Measurements from ENCODE around the gene INPP4B.
A peak's percentile ranks its signal among the peaks of the same experiment; 100 is the strongest.

The INPP4B gene

GRCh38 chr4:142351958-142352357, 494.1 kb downstream of the INPP4B start:
- H3K36me3 ChIP-seq (ENCODE audit: control insufficient read depth in 2 of 2, insufficient read depth in 2 of 2, low read length in 2 of 2): no peaks in the 10 kb centered on the region
- peak overlapping the region in 1 of 2 donors; percentile 49 for H3K9ac ChIP-seq (ENCODE audit: low read length in 2 of 2)
- H3K27ac ChIP-seq (ENCODE audit: low read length): no peak overlapping the region
- H3K4me3 ChIP-seq (ENCODE audit: low read length in 2 of 2): peak overlapping the region; percentile 9 to 23
- H3K4me1 ChIP-seq (ENCODE audit: control insufficient read depth, insufficient read depth, low read length): peaks cover 27% of the 10 kb centered on the region
- no peaks in the 10 kb centered on the region for H3K27me3 ChIP-seq (ENCODE audit: control insufficient read depth in 1 of 2, insufficient read depth in 2 of 2, low read length in 2 of 2)
- no peaks in the 10 kb centered on the region for H3K9me3 ChIP-seq (ENCODE audit: control insufficient read depth in 2 of 2, low read length in 2 of 2)

- Histone ChIP-seq H3K4me3 (ENCODE audit: low read length in 2 of 2) (peak overlapping the region in 1 of 2 donors; percentile 9), H3K36me3 (ENCODE audit: control insufficient read depth in 2 of 2, insufficient read depth in 2 of 2, low read length in 2 of 2) (no peaks in the 10 kb centered on the region), H3K9me3 (ENCODE audit: control insufficient read depth in 2 of 2, low read length in 2 of 2) (no peaks in the 10 kb centered on the region), H3K27ac (ENCODE audit: low read length) (no peak overlapping the region), H3K27me3 (ENCODE audit: control insufficient read depth in 1 of 2, insufficient read depth in 2 of 2, low read length in 2 of 2) (no peaks in the 10 kb centered on the region), H3K4me1 (ENCODE audit: control insufficient read depth, insufficient read depth, low read length) (peaks cover 27% of the 10 kb centered on the region), H3K9ac (ENCODE audit: low read length in 2 of 2) (no peak overlapping the region)
Measured at GRCh38 chr4:142350871-142351270, 495.2 kb downstream of the INPP4B start.

- no peaks in the 10 kb centered on the region for H3K36me3 ChIP-seq (ENCODE audit: control insufficient read depth in 2 of 2, insufficient read depth in 2 of 2, low read length in 2 of 2)
- H3K9me3 ChIP-seq (ENCODE audit: control insufficient read depth in 2 of 2, low read length in 2 of 2): no peaks in the 10 kb centered on the region
- H3K9ac ChIP-seq (ENCODE audit: low read length in 2 of 2): no peak overlapping the region
- no peak overlapping the region for H3K4me3 ChIP-seq (ENCODE audit: low read length in 2 of 2)
- no peak overlapping the region for H3K27ac ChIP-seq (ENCODE audit: low read length)
- peaks cover 19% of the 10 kb centered on the region for H3K4me1 ChIP-seq (ENCODE audit: control insufficient read depth, insufficient read depth, low read length)
- no peaks in the 10 kb centered on the region for H3K27me3 ChIP-seq (ENCODE audit: control insufficient read depth in 1 of 2, insufficient read depth in 2 of 2, low read length in 2 of 2)
Measured at GRCh38 chr4:142348613-142349021, 497.5 kb downstream of the INPP4B start.

GRCh38 chr4:142347241-142347640, 498.9 kb downstream of the INPP4B start:
- H3K4me1 ChIP-seq (ENCODE audit: control insufficient read depth, insufficient read depth, low read length): peaks cover 9% of the 10 kb centered on the region
- no peak overlapping the region for H3K9ac ChIP-seq (ENCODE audit: low read length in 2 of 2)
- no peaks in the 10 kb centered on the region for H3K36me3 ChIP-seq (ENCODE audit: control insufficient read depth in 2 of 2, insufficient read depth in 2 of 2, low read length in 2 of 2)
- no peaks in the 10 kb centered on the region for H3K27me3 ChIP-seq (ENCODE audit: control insufficient read depth in 1 of 2, insufficient read depth in 2 of 2, low read length in 2 of 2)
- H3K27ac ChIP-seq (ENCODE audit: low read length): no peak overlapping the region
- H3K9me3 ChIP-seq (ENCODE audit: control insufficient read depth in 2 of 2, low read length in 2 of 2): no peaks in the 10 kb centered on the region
- H3K4me3 ChIP-seq (ENCODE audit: low read length in 2 of 2): no peak overlapping the region

GRCh38 chr4:142345924-142346323, 500.2 kb downstream of the INPP4B start:
- Histone ChIP-seq H3K4me3 (ENCODE audit: low read length in 2 of 2) (no peak overlapping the region), H3K9me3 (ENCODE audit: control insufficient read depth in 2 of 2, low read length in 2 of 2) (no peaks in the 10 kb centered on the region), H3K4me1 (ENCODE audit: control insufficient read depth, insufficient read depth, low read length) (peaks cover 3% of the 10 kb centered on the region), H3K36me3 (ENCODE audit: control insufficient read depth in 2 of 2, insufficient read depth in 2 of 2, low read length in 2 of 2) (no peaks in the 10 kb centered on the region), H3K27ac (ENCODE audit: low read length) (no peak overlapping the region), H3K27me3 (ENCODE audit: control insufficient read depth in 1 of 2, insufficient read depth in 2 of 2, low read length in 2 of 2) (no peaks in the 10 kb centered on the region), H3K9ac (ENCODE audit: low read length in 2 of 2) (no peak overlapping the region)

GRCh38 chr4:142341268-142341667, 504.8 kb downstream of the INPP4B start:
- H3K9me3 ChIP-seq (ENCODE audit: control insufficient read depth in 2 of 2, low read length in 2 of 2): no peaks in the 10 kb centered on the region
- no peak overlapping the region for H3K27ac ChIP-seq (ENCODE audit: low read length)
- no peak overlapping the region for H3K4me3 ChIP-seq (ENCODE audit: low read length in 2 of 2)
- H3K36me3 ChIP-seq (ENCODE audit: control insufficient read depth in 2 of 2, insufficient read depth in 2 of 2, low read length in 2 of 2): no peaks in the 10 kb centered on the region
- H3K4me1 ChIP-seq (ENCODE audit: control insufficient read depth, insufficient read depth, low read length): no peaks in the 10 kb centered on the region
- H3K27me3 ChIP-seq (ENCODE audit: control insufficient read depth in 1 of 2, insufficient read depth in 2 of 2, low read length in 2 of 2): no peaks in the 10 kb centered on the region
- no peak overlapping the region for H3K9ac ChIP-seq (ENCODE audit: low read length in 2 of 2)

GRCh38 chr4:142339053-142339452, 507.0 kb downstream of the INPP4B start:
- H3K9ac ChIP-seq (ENCODE audit: low read length in 2 of 2): no peak overlapping the region
- no peaks in the 10 kb centered on the region for H3K27me3 ChIP-seq (ENCODE audit: control insufficient read depth in 1 of 2, insufficient read depth in 2 of 2, low read length in 2 of 2)
- no peaks in the 10 kb centered on the region for H3K36me3 ChIP-seq (ENCODE audit: control insufficient read depth in 2 of 2, insufficient read depth in 2 of 2, low read length in 2 of 2)
- H3K4me1 ChIP-seq (ENCODE audit: control insufficient read depth, insufficient read depth, low read length): no peaks in the 10 kb centered on the region
- no peaks in the 10 kb centered on the region for H3K9me3 ChIP-seq (ENCODE audit: control insufficient read depth in 2 of 2, low read length in 2 of 2)
- H3K4me3 ChIP-seq (ENCODE audit: low read length in 2 of 2): no peak overlapping the region
- no peak overlapping the region for H3K27ac ChIP-seq (ENCODE audit: low read length)

GRCh38 chr4:142336251-142336934, 509.7 kb downstream of the INPP4B start:
- H3K27ac ChIP-seq (ENCODE audit: low read length): no peak overlapping the region
- H3K27me3 ChIP-seq (ENCODE audit: control insufficient read depth in 1 of 2, insufficient read depth in 2 of 2, low read length in 2 of 2): no peaks in the 10 kb centered on the region
- H3K36me3 ChIP-seq (ENCODE audit: control insufficient read depth in 2 of 2, insufficient read depth in 2 of 2, low read length in 2 of 2): no peaks in the 10 kb centered on the region
- H3K4me3 ChIP-seq (ENCODE audit: low read length in 2 of 2): no peak overlapping the region
- no peak overlapping the region for H3K9ac ChIP-seq (ENCODE audit: low read length in 2 of 2)
- no peaks in the 10 kb centered on the region for H3K4me1 ChIP-seq (ENCODE audit: control insufficient read depth, insufficient read depth, low read length)
- no peaks in the 10 kb centered on the region for H3K9me3 ChIP-seq (ENCODE audit: control insufficient read depth in 2 of 2, low read length in 2 of 2)

GRCh38 chr4:142334931-142335330, 511.2 kb downstream of the INPP4B start:
- H3K36me3 ChIP-seq (ENCODE audit: control insufficient read depth in 2 of 2, insufficient read depth in 2 of 2, low read length in 2 of 2): no peaks in the 10 kb centered on the region
- no peaks in the 10 kb centered on the region for H3K27me3 ChIP-seq (ENCODE audit: control insufficient read depth in 1 of 2, insufficient read depth in 2 of 2, low read length in 2 of 2)
- no peaks in the 10 kb centered on the region for H3K9me3 ChIP-seq (ENCODE audit: control insufficient read depth in 2 of 2, low read length in 2 of 2)
- no peak overlapping the region for H3K9ac ChIP-seq (ENCODE audit: low read length in 2 of 2)
- H3K4me3 ChIP-seq (ENCODE audit: low read length in 2 of 2): no peak overlapping the region
- H3K27ac ChIP-seq (ENCODE audit: low read length): no peak overlapping the region
- no peaks in the 10 kb centered on the region for H3K4me1 ChIP-seq (ENCODE audit: control insufficient read depth, insufficient read depth, low read length)

GRCh38 chr4:142331646-142332045, 514.5 kb downstream of the INPP4B start:
- Histone ChIP-seq H3K36me3 (ENCODE audit: control insufficient read depth in 2 of 2, insufficient read depth in 2 of 2, low read length in 2 of 2) (no peaks in the 10 kb centered on the region), H3K9ac (ENCODE audit: low read length in 2 of 2) (no peak overlapping the region), H3K27ac (ENCODE audit: low read length) (no peak overlapping the region), H3K27me3 (ENCODE audit: control insufficient read depth in 1 of 2, insufficient read depth in 2 of 2, low read length in 2 of 2) (no peaks in the 10 kb centered on the region), H3K4me3 (ENCODE audit: low read length in 2 of 2) (no peak overlapping the region), H3K4me1 (ENCODE audit: control insufficient read depth, insufficient read depth, low read length) (no peaks in the 10 kb centered on the region), H3K9me3 (ENCODE audit: control insufficient read depth in 2 of 2, low read length in 2 of 2) (no peaks in the 10 kb centered on the region)

- H3K4me3 ChIP-seq (ENCODE audit: low read length in 2 of 2): no peak overlapping the region
- no peaks in the 10 kb centered on the region for H3K4me1 ChIP-seq (ENCODE audit: control insufficient read depth, insufficient read depth, low read length)
- H3K27me3 ChIP-seq (ENCODE audit: control insufficient read depth in 1 of 2, insufficient read depth in 2 of 2, low read length in 2 of 2): no peaks in the 10 kb centered on the region
- no peaks in the 10 kb centered on the region for H3K36me3 ChIP-seq (ENCODE audit: control insufficient read depth in 2 of 2, insufficient read depth in 2 of 2, low read length in 2 of 2)
- no peaks in the 10 kb centered on the region for H3K9me3 ChIP-seq (ENCODE audit: control insufficient read depth in 2 of 2, low read length in 2 of 2)
- no peak overlapping the region for H3K9ac ChIP-seq (ENCODE audit: low read length in 2 of 2)
- no peak overlapping the region for H3K27ac ChIP-seq (ENCODE audit: low read length)
Measured at GRCh38 chr4:142331132-142331531, 515.0 kb downstream of the INPP4B start.
